ENCODE results near the gene CD164L2.

DNA sequence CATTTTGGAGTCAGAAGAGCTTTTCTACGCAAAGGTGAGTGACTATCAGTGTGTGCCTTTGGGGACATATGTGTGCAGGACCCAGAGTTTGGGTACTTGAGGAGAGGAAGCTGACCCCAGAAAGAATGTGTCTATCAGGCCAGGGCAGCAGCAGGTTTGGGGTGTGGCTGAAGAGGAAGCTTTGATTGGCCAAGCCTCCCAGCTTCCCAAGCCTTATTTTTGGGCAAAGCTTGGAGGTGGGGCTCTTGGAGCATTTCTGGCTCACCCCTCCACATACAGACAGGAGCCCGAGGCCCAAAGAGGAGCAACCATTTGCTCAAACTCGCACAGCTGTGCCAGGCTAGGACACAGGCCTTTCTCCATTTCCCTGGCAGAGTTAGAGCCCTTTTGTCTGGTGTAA lies 14.0 kb upstream of the CD164L2 start:
- TF ChIP-seq EZH2 (IDR thresholded peaks at IDR 0.05): no peak
- no peak for TF ChIP-seq POLR2AphosphoS5 (IDR thresholded peaks at IDR 0.05; ENCODE audit: borderline replicate concordance, low read depth, low read length)
- no peak for TF ChIP-seq FOXP2 (optimal IDR thresholded peaks at IDR 0.05; ENCODE audit: control extremely low read depth, extremely low read length, insufficient read depth)
